ENCODE measurements around the gene HOXB4. TPM values are rescaled to one million over a fixed set of nuclear protein-coding genes. Genes with fewer than 3 reads are reported as not detected.
A peak's percentile ranks its signal among the peaks of the same experiment; 100 is the strongest.

Gene HOXB4
- total RNA-seq, 1 experiment from 2014 or later: 11.3 TPM

- no peak for TF ChIP-seq SIN3A (IDR thresholded peaks at IDR 0.05; ENCODE audit: low read depth)
- TF ChIP-seq ELF1 (IDR thresholded peaks at IDR 0.05; ENCODE audit: borderline replicate concordance, low read depth): no peak
- TF ChIP-seq EZH2phosphoT487 (IDR thresholded peaks at IDR 0.05; ENCODE audit: borderline replicate concordance): no peak
- TF ChIP-seq EZH2 (IDR thresholded peaks at IDR 0.05): no peak
These were observed 40.2 kb upstream of the HOXB4 start (continued) for GRCh38 chr17:48618256-48618896.

- Histone ChIP-seq H3K4me1 (ENCODE audit: control insufficient read depth in 1 of 2, insufficient read depth in 2 of 2, low read length in 2 of 2) (peaks cover 8 to 38% of the 10 kb centered on the region in 2 experiments; a peak in 3 of 4 replicates), H3K79me2 (ENCODE audit: insufficient read depth, low read length) (peaks cover 61% of the 10 kb centered on the region), H3K4me2 (ENCODE audit: low read length) (peak overlapping the region; percentile 95), H2AFZ (ENCODE audit: low read depth, low read length, poor library complexity, severe bottlenecking) (no peak overlapping the region), H3K9me3 (ENCODE audit: control insufficient read depth in 1 of 2, insufficient read depth in 1 of 2, low read depth in 1 of 2, low read length in 2 of 2) (no peaks in the 10 kb centered on the region), H3K9ac (ENCODE audit: low read length) (peak overlapping the region; percentile 97), H3K9me2 (ENCODE audit: insufficient read depth) (no peaks in the 10 kb centered on the region), H3K27me3 (ENCODE audit: insufficient read depth, low read length) (no peaks in the 10 kb centered on the region), H3K27ac (ENCODE audit: low read depth, low read length) (peak overlapping the region; percentile 88), H3K36me3 (ENCODE audit: control insufficient read depth in 1 of 2, insufficient read depth in 2 of 2, low read length in 2 of 2) (no peaks in the 10 kb centered on the region; a peak in 1 of 4 replicates), H3K4me3 (replicated peaks in 1 of 2; ENCODE audit: low read depth in 1 of 2, low read length in 2 of 2) (peak overlapping the region; percentile 80 to 90), H4K20me1 (ENCODE audit: insufficient read depth) (no peaks in the 10 kb centered on the region)
- no peak for DNase-seq (ENCODE audit: low read depth, low spot score)
- peak; percentile 9 for ATAC-seq
- TF ChIP-seq SIN3A (IDR thresholded peaks at IDR 0.05; ENCODE audit: low read depth) (no peak), POLR2AphosphoS5 (IDR thresholded peaks at IDR 0.05; ENCODE audit: low read depth, low read length) (peak; percentile 44; the same call in 1 of the 2 replicates)
- intact Hi-C loops (cut with micrococcal nuclease): loop anchor here (1.0 to 10.0 kb wide), 9 partner anchors 133 to 593 kb away; no protein-coding TSS in a partner anchor
- BruUV-seq (replicated peaks): no TSS peak
- POLR2A ChIA-PET: interaction anchor here (0.7 to 2.5 kb wide), 5 partner anchors 8 to 592 kb away, joined by 3 to 6 read pairs (median 5); partner anchors contain the start of gene HOXB9
- CTCF ChIA-PET: interaction anchor here (0.6 to 3.7 kb wide), 21 partner anchors 8 to 861 kb away, joined by 3 to 21 read pairs (median 5); partner anchors contain the start of gene HOXB9
- RAD21 ChIA-PET (ENCODE audit: low non-redundant PET in 1 of 2, low total read pairs in 2 of 2, uncharacterized antibody in 2 of 2, unreplicated experiment in 2 of 2): interaction anchor here (1.0 to 1.9 kb wide), 6 partner anchors 27 to 402 kb away, joined by 3 to 7 read pairs (median 4); no protein-coding TSS in a partner anchor
These were observed 39.5 kb upstream of the HOXB4 start for GRCh38 chr17:48617471-48618255.
